ENCODE results near the gene SLC6A3.

GRCh38 chr5:1476967-1477310 lies 31.7 kb upstream of the SLC6A3 start:
- TF ChIP-seq POLR2AphosphoS5 (IDR thresholded peaks at IDR 0.05; ENCODE audit: low read depth, low read length) (no peak), TAF1 (IDR thresholded peaks at IDR 0.05; ENCODE audit: borderline replicate concordance, insufficient read depth, low read length) (no peak), SIN3A (IDR thresholded peaks at IDR 0.05; ENCODE audit: borderline replicate concordance, insufficient read depth, low read length) (no peak), REST (IDR thresholded peaks at IDR 0.05; ENCODE audit: insufficient read depth in 1 of 2, low read depth in 2 of 2, low read length in 2 of 2) (no peak), FOXP2 (optimal IDR thresholded peaks at IDR 0.05; ENCODE audit: borderline replicate concordance, extremely low read depth, extremely low read length, insufficient read depth) (no peak)
